Dermis microvascular lymphatic vessel endothelial cell (primary cell): ENCODE data around the gene GBE1. TPM values are rescaled to one million over a fixed set of nuclear protein-coding genes. Genes with fewer than 3 reads are reported as not detected.
"Not testable (repeated sequence)": the region's sequence is repeated elsewhere in the genome, so short reads cannot be mapped to it uniquely, and the experiment has no call there.

Experiments used
- DNase-seq, 2 donors: peaks; one replicate each; pipeline versions ENCODE4 v3.0.0 to v3.0.0-alpha.2; 2010; ENCODE audit warnings: low read depth in 2 of 2
- total RNA-seq: library from RNA; depleted of rRNA; stranded (reverse); fragments of >200 nt; gene quantifications from 2 replicates; pipeline ENCODE4 v1.2.1, GENCODE V29; 2014

GBE1 gene
- total RNA-seq, result 60.4 and 73.9 TPM in 2 replicates

DNA sequence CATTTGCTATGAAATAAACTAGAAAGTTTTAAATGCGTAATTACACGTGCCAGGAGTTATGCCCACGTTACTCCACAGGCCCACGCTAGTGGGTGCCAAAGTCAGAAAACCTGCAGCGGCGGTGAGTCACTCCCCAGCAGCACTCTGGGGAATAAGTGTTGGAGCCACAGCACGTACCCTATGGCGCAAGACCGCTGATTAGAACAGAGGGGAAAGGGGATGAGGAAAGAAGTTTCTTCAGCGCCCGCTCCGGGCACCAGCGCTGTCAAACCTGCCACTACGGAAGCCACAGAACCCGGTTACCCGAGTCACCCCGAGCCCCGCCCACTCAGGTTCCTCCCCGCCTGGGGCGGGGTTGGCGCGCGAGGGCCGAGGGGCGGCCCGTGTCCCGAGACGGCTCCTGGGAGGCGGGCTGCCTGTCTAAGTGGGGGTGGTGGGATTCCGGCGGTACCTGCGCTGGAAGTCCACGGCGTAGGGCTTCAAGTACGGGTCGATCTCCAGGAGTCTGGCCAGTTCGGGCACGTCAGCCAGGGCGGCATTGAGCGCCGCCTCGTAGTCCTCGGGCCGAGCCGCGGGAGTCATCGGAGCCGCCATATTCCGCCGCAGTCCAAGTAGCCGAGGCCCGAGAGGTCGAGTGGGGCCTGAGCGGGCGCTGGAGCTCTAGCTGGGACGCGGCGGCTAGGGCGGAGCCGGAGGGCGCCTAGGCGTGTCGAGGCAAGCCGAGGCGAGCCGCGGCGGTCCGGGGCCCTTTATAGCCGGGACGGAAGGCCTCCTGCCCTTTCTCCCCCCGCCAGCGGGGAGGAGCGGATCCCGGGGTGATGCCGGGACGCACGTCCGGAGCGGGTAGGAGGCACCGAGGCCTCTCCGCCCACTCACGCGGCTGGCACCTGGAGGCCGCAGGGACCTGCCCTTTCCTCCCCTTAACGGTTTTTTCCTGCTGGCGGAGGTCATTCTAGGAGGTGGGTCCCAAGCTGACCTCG, at the start of gene GBE1:
Gene GBE1, minus strand, starts transcription at position 722 of the 980 bp plus-strand sequence. Its CDS starts 128 bp downstream, at position 594.
- DNase-seq, result peak; percentile 72 to 89

DNA sequence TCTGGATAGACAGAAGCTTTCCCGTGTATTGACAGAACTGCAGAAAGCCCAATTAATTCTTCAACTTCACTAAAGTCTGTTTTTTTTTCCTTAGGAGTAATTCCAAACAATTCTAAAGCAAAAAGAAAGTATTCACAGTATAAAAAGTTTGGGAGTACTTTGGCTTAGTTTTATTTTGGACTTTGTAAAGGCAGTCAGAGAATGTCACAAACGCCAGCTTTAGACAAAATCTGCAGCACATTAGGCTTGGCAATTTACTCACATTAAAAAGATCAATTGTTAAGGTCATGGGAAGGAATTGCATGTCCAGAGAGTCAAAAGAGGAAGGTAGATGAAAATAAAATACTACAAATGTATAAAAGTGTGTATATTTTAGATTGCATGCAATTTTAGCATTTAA, 47.5 kb upstream of the GBE1 start:
- no peak for DNase-seq

DNA sequence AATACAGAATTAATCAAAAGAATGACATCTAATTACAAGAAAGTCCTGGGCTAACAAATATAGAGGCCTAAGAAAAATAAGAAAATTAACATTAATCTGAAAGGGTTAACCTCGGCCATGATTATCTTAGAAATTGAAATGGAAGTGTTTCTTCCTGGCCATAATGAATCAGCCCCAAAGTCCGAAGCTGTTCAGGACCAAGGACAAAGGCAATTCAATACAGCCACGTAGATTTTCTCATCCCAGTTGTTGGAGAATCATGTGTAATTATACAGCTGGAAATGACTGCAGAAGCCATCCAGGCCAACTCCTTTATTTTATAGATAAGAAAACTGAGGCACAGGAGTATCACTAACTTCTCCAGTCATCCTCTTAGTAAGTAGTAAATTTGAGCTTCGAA, 38.0 kb upstream of the GBE1 start:
- DNase-seq, result no peak

DNA sequence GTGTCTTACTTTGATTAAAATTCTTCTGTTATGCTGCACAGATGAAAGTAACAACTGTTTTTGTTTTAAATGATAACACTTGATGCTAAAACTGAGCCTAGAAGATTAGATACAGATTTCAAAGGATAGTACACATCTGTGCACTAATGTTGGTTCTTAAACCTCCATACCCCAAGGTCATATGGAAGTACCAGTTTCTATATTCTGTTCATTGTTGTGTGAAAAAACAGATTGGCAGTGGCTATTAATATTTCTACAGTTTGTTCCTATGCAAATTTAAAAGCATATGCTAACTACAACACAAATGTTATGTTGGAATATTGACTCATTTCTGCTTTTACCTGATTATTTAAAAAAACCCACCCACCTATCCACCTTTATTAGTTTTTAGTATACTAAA, 32.0 kb upstream of the GBE1 start:
- DNase-seq, result no peak

DNA sequence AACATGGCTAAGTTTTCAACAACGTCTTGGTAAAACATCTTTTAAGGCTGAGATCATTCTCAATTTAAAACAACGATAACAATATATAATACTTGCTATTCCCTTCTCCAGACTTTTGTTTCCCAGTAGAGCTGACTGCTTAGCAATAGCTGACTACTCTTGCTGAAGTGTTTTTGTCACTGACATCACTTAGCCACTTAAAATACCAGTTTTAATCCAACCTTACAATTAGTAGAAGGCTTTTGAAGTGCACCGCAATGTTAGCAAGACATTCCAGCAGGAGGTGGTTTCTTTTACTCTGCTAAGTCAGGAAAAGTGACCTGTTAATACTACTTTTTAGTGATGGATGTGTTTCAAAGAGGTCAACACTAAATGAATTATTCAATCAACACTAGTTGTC, 28.7 kb upstream of the GBE1 start:
- no peak for DNase-seq

DNA sequence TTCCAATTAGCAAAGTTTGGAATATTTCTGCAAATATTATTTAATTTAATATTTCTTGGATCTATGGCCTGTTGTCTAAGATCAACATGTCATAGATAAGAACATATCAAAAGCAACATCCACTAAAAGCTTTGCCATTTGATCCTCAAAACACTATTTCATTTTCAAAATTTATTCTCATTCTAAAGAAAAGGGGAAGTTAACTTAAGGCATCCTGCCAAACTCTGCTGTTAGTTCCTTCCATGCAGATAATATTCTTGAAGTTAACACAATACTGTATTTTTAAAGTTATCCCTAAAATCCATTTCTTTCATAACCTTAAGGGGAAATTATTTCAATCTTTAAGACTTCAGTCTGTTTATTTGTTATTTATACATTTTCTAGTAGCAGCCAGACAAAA, 28.2 kb upstream of the GBE1 start:
- no peak for DNase-seq

DNA sequence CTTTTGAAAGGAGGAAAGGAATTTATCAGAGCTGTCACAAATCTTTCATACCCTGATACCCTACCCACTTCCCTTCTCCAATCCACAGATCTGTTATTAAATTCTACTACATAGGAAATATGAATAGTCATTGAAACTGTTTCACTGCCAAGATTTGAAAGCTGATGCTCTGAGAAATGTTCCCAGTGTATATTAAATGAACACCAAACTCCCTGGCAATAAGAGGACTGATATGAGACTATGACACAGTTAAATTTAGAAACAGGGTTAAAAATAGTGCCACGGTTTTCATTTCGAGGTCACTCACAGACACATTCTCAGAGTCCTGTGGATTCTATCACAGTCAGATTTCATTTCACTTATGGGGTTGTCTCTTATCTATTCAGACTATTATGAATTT, 27.2 kb upstream of the GBE1 start:
- no peak for DNase-seq

DNA sequence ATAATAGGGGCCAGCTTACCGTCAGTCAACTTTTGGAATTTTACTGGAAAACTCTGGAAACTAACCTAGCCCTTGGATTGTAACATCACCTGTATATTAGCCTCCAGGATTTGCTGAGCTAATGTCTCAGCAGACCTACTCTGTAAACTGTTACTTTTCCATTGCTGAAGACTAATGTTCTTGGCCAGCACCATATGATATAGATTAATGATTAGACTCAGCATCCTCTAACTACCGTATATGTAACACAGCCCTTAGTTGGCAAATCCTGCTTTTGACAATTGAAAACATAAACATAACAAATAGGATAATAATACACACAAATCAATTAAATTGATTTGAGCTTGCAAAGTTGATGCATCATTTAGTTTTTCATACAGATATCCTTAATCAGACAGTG, 26.6 kb upstream of the GBE1 start:
- DNase-seq, result no peak

DNA sequence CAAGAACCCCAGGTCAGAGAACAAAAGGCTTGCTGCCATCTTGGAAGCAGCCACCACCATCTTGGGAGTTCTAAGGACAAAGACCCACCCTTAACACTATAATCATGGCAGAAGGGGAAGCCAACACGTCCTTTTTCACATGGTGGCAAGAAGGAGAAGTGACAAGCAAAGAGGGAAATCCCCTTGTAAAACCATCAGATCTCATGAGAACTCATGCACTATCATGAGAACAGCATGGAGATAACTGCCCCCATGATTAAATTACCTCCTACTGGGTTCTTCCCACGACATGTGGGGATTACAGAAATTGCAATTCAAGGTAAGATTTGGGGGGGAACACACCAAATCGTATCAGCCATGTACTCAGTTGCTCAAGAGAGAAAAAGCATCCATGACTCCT, 21.1 kb upstream of the GBE1 start:
- DNase-seq, result no peak

DNA sequence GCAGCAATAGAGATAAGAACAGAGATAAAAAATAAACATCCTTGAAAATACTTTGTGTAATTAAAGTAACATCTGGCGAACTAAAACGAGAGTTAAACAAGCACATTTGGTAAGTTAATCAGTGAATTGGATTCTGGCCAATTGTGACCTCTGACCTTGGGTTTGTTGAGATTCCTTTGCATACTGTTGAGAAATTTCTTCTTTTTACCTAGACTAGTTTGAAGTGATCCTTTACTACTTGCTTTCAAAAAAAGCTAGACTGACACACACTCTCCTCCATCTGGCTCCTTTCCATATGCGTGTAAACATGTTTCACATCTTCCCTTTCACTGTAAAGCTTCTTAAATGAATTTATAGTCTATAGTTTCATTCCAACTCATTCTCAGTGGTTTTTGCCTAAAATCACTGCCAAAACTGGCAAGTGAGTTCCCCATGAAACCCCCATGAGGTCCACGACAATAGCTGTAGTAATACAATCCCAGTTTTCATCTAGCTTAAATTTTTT, 17.3 kb upstream of the GBE1 start:
- DNase-seq, result peak in 1 of 2 donors; percentile 17

DNA sequence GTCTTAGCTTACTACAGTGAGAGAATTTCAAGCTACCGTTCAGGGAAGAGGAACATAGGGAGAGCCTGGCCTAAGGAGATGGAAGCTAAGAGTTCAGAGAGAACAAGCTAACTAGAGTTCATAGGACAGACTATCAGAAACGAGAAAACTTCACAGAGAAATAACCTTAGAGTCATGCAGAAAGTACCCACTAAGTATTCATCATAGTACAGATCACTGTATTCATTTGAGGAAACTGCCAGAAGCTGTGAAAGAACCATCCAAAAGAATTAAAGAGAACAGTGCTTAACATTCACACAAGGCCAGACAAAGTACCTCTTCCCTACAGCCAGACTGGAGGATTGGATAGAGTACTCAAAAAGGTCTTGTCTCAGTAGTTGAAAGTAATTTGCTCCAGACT, 15.2 kb upstream of the GBE1 start:
- no peak for DNase-seq

DNA sequence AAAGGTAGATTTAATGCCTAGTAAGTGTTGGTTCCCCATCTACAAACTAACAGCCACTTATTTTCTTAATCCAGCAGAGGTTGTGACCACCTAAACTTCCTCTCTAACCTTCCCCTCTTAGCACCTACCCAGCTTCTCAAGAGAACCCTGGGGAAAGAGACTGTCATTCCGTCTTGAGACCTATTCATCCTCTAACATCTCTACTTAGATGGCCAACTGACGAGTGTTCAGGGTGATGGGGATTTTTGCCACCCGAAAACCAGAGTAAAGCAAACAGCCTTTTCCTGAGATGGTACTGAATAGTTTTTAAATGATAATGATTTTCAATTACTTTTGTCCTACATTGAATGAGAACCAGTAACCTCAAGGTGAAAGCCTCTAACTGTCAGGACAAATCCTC, 9.3 kb upstream of the GBE1 start:
- DNase-seq, result no peak

DNA sequence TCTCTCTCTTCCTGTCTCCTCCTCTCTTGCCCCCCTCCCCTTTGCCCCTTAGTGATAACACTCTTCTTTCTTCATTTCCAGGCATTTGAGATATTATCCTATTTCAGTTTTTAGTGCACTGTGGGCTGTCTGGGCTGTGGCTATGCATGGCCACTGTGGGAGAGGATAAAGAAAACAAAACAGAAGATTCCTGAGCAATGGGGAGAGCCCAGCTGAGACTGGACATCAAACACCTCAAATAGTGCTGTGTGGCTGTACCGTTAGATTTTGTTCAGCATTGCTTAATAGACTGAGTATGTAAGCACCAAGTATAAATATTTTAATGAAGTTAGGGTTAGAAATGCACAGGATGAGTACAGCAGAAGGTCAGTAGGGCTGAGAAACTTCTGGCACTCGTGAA, 7.9 kb upstream of the GBE1 start:
- DNase-seq, result no peak

DNA sequence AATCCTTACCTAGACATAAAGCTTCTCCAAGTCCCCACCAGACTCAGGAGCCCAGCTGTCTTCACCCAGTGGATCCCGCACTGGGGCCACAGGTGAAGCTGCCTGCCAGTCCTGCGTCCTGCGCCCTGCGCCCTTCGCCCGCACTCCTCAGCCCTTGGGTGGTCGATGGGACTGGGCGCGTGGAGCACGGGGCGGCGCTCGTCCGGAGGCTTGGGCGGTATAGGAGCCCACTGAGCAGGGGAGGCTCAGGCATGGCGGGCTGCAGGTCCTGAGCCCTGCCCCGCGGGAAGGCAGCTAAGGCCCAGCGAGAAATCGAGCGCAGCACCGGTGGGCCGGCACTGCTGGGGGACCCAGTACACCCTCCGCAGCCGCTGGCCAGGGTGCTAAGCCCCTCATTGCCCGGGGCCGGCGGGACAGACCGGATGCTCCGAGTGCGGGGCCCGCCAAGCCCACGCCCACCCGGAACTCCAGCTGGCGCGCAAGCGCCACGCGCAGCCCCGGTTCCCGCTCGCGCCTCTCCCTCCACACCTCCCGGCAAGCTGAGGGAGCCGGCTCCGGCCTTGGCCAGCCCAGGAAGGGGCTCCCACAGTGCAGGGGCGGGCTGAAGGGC, 5.9 kb upstream of the GBE1 start:
- DNase-seq, result not testable (repeated sequence)

DNA sequence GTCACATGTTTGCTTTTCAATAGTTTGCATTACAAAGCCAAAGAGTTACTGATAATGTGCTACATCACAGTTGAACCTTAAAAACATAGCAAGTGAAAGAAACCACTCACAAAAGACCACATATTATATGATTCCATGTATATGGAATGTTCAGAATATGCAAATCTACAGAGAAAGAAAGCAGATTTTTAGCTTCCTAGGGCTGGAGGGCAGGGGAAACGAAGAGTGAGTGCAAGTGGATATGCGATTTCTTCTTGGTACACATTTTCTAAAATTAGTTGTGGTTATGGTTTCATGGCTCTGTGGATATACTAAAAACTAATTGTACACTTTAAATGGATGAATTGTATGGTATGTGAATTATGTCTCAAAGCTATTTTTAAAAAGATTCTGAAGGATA, 4.0 kb upstream of the GBE1 start:
- DNase-seq, result no peak

DNA sequence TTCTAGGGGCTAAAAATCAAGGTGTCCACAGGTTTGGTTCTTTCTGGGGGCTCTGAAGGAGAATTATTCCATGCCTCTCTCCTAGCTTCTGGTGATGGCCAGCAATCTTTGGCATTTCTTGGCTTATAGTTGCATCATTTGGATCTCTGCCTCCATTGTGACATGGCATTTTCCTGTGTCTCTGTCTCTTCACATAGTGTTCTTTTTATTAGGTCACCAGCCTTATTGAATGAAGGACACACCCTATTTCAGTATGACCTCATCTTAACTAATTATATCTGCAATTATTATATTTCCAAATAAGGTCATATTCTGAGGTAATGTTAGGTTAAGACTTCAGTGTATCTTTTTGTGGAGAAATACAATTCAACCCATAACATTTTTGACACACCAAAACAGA, 3.2 kb upstream of the GBE1 start:
- DNase-seq, result no peak

DNA sequence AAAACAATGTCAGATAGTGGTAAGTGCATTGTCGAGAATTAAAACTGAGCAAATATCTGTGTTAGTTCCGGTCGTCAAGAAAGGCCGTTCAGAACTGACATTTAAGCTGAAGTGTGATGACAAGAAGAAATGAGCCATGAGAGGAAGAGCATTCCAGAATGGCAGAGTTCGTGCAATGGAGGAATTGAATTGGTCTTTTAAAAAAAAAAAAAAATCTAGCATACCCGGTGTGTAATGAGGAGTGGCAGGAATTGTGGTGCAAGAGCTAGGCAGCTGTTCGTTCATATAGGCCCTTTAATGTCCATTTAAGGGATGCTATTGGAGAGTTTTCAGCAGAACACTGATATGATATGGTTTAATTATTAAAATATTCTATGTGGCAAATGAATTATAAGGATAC, 2.6 kb upstream of the GBE1 start:
- no peak for DNase-seq

DNA sequence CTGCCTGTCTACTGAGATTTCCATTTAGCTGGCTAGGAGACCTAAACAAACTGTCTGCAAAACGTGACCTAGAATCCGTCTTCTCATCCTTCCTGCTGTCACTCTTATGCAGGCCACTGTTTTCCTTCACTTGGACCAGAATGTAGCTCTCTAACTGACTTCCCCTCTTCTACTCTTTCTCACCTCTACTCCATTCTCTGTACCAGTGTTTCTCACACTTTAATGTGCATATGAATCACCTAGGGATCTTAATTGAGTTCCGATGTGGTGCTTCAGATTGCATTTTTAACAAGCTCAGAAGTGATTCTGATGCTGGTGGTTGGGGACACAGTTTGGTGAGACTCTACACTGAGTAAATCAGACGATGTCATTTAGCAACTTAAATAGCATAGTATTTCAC, 1.6 kb upstream of the GBE1 start:
- no peak for DNase-seq

DNA sequence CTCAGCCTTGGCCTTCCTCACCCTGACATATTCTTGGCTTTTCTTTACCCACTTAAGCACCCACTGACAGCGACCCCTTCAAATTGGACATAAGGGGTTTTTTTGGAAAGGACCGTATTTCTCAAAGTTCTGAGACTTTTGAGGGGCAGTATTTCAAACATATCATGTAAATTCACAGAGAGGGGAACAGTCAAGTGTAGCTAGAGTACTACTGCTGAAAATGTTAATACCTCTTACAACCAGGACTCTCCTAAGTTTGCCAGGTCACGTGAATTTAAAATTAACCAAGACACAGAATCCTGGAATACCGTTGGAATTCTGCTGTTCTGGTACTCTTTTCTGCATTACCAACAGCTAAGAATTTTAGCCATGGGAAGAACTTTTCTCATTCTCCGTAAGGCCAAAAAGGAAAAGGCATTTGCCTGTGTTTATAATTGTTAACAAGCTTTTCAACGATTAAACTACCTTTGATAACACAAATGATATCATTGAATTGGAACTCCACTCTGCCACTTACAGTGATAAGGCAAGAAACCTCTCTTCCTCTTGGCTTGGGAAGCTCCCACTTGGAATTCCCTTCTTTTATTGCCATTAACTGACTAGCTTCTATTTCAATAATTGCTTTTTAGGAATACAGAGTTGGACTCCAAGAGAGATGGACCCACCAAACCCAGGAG, 597 bp upstream of the GBE1 start:
- no peak for DNase-seq

DNA sequence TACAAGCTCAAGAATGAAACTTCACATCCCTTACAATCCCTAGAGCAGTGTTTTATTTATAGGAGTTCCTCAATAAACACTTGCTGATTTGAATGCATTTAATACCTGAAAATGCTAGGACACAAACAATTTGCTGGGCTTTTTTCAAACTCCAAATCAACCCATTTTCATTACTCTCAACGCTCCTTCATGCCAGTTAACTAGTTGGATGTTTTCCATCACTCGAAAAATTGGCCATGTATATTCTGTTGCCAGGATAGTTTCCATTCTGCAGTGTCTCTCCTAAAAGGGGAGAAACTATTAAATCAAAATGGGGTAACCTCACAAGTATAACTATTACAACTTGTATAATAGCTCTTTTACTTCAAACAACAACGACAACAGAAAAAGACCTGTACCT, 1.2 kb downstream of the GBE1 start:
- peak; percentile 21 to 30 for DNase-seq

DNA sequence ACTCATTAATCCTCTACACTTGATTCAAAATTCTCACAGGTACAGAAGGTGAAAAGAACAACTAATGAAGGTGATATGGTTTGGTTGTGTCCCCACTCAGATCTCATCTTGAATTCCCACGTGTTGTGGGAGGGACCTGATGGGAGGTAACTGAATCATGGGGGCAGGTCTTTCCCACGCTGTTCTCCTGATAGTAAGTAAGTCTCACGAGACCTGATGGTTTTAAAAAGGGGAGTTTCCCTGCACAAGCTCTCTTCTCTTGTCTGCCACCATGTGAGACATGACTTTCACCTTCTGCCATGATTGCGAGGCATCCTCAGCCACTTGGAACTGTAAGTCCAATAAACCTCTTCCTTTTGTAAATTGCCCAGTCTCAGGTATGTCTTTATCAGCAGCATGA, 2.7 kb downstream of the GBE1 start:
- DNase-seq, result not testable (repeated sequence)

DNA sequence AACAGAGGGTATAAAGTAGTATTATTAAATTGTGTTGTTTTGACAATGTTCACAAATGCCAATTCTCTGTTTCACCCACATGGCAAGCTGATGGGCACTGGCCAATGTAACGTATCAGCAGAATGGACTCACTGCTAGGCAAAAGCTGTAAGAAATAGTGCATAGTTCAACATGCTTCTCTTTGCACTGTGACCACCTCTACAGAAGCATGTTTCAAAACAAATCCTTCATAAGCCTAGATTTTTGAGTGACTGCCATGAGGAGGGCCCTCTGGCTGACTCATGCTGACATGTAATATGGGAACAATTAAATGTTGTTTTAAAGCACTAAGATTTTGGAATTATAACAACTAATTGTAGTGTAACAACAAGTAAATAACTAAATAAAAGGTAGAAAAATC, 3.2 kb downstream of the GBE1 start:
- DNase-seq, result peak in 1 of 2 donors; percentile 30
